Measurements from ENCODE around the gene TRIOBP. TPM values are rescaled to one million over a fixed set of nuclear protein-coding genes. Genes with fewer than 3 reads are reported as not detected.

Gene TRIOBP
- total and polyA plus RNA-seq, 2 donors (not counting 3 experiments of a cell fraction or from before 2014, with no cell fraction given): 60.6 to 104 TPM

DNA sequence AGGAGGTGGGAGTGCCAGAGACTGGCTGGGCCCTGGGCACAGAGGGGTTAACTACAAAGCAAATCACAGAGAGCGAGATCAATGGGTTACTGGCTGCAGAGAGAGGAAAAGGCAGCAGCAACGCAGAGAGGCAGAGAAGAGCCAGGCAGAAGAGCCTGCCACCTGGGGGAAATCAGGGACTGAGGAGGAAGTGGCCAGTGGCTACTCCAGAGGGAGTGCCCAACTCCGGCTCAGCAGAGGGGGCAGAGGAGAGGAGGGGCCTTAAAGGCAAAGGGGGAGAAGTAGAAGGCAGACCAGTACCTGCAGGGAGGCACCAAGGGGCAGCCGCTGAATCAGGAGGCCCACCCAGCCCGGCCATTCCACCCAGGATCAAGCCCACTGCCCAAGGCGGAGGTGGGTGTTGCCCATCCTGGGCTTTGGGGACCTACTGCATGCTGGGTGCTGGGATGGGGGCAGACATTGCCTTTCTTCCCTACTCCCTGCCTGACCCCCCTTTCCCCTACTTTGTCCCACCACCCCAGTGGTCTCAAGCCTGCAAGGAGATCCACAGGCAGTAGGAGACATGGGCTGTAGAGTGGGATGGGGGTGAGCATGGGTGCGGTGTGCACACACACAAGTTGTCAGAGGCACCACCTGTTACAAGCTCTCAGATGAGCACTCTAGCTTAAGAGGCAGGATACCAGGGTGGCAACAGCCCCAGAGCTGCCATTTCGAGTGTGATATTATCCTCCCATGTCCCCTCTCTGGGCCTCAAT is 125.4 kb downstream of the TRIOBP start:
- Histone ChIP-seq H2AFZ (ENCODE audit: low read depth, low read length) (no peak overlapping the region), H3K9me3 (replicated peaks; ENCODE audit: control insufficient read depth, insufficient read depth, low read length) (no peaks in the 10 kb centered on the region), H3K36me3 (ENCODE audit: control insufficient read depth in 2 of 2, extremely low read depth in 1 of 2, insufficient read depth in 2 of 2, low read length in 2 of 2) (no peaks in the 10 kb centered on the region), H3K27me3 (ENCODE audit: control insufficient read depth in 2 of 2, insufficient read depth in 2 of 2, low read length in 2 of 2) (peaks cover 2 to 3% of the 10 kb centered on the region in 2 experiments), H4K20me1 (replicated peaks; ENCODE audit: control insufficient read depth, extremely low read depth, insufficient read depth, low read length) (no peaks in the 10 kb centered on the region), H3K4me1 (ENCODE audit: control insufficient read depth, extremely low read depth, insufficient read depth, low read length) (peaks cover 9% of the 10 kb centered on the region), H3K27ac (ENCODE audit: insufficient read depth, low read depth, low read length) (no peak overlapping the region), H3K9ac (replicated peaks; ENCODE audit: extremely low read depth, insufficient read depth, low read length) (no peak overlapping the region), H3K79me2 (ENCODE audit: control insufficient read depth, insufficient read depth, low read length) (no peaks in the 10 kb centered on the region), H3K9me1 (replicated peaks; ENCODE audit: control insufficient read depth, extremely low read depth, insufficient read depth, low read length) (no peaks in the 10 kb centered on the region), H3K4me2 (ENCODE audit: insufficient read depth, low read length) (no peak overlapping the region), H3K4me3 (replicated peaks in 1 of 3; ENCODE audit: insufficient read depth in 1 of 3, low read depth in 1 of 3, low read length in 3 of 3) (no peak overlapping the region)
- ChIA-PET POLR2A (no interaction called here), CTCF (interaction anchor here (1.4 kb wide), 1 partner anchor 41 kb away, joined by 6 read pairs; no protein-coding TSS in a partner anchor)
- dilution Hi-C loops (cut with MboI; ENCODE audit: extremely low pct_ligation_motif_present, low sequenced_read_pairs) (no loop called here), intact Hi-C loops (cut with micrococcal nuclease) (no loop called here)
- FAIRE-seq: no peak
- TF ChIP-seq GATA2 (IDR thresholded peaks at IDR 0.05; ENCODE audit: insufficient read depth, insufficient read length, low read depth, low read length) (no peak), CTCF (IDR thresholded peaks at IDR 0.05; ENCODE audit: extremely low read depth in 1 of 2, insufficient read depth in 1 of 2, low read depth in 1 of 2, low read length in 2 of 2) (no peak), POLR2AphosphoS5 (IDR thresholded peaks at IDR 0.05; ENCODE audit: insufficient read depth, low read depth, low read length) (no peak), EZH2 (IDR thresholded peaks at IDR 0.05; ENCODE audit: borderline replicate concordance, low read depth, low read length, severe bottlenecking) (no peak), MYC (IDR thresholded peaks at IDR 0.05; ENCODE audit: low read depth, low read length) (no peak), FOS (IDR thresholded peaks at IDR 0.05; ENCODE audit: borderline replicate concordance, insufficient read depth, low read length) (no peak), JUN (IDR thresholded peaks at IDR 0.05; ENCODE audit: borderline replicate concordance, insufficient read depth, insufficient read length, low read depth) (no peak), POLR2A (IDR thresholded peaks at IDR 0.05; ENCODE audit: low read depth, low read length) (no peak)
- TF ChIP-seq, protein P1, sequence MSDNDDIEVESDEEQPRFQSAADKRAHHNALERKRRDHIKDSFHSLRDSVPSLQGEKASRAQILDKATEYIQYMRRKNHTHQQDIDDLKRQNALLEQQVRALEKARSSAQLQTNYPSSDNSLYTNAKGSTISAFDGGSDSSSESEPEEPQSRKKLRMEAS (IDR thresholded peaks at IDR 0.05; ENCODE audit: insufficient read depth, insufficient read length): no peak
- DNase-seq (ENCODE audit: low read depth, low spot score): no peak
- BruUV-seq (replicated peaks): no TSS peak

Data from endothelial cell of umbilical vein (primary cell).